ENCODE data around the gene ITM2B. TPM values are rescaled to one million over a fixed set of nuclear protein-coding genes. Genes with fewer than 3 reads are reported as not detected.
A peak's percentile ranks its signal among the peaks of the same experiment; 100 is the strongest.

ITM2B gene
- total and polyA plus RNA-seq, 8 donors, result 114 to 361 (median 186) TPM

- no peak for FAIRE-seq
- 61 to 71% methylated on average over 1 of the region's 1 CpG for WGBS, 2 donors
- intact Hi-C loops (cut with DNase I), result no loop called here
- H3K4me3 ChIP-seq, result no peak overlapping the region
- no peak for ATAC-seq
- no peaks in the 10 kb centered on the region for H3K4me1 ChIP-seq
- H3K27me3 ChIP-seq, result no peaks in the 10 kb centered on the region
- no peaks in the 10 kb centered on the region for H3K36me3 ChIP-seq
- no peak for TF ChIP-seq CTCF (IDR thresholded peaks at IDR 0.05)
- no peak for DNase-seq
- no peak overlapping the region for H3K27ac ChIP-seq
- no peaks in the 10 kb centered on the region for H3K9me3 ChIP-seq
Observed at GRCh38 chr13:48281556-48281955, 48.5 kb downstream of the ITM2B start.

GRCh38 chr13:48291730-48292129, 58.7 kb downstream of the ITM2B start:
- FAIRE-seq (no peak), ATAC-seq (peak in 3 of 4 donors; percentile 65 to 90 (median 72)), DNase-seq (no peak)
- no peaks in the 10 kb centered on the region for H3K9me3 ChIP-seq
- peaks cover 0 to 5% (median 0%) of the 10 kb centered on the region in 3 donors for H3K4me1 ChIP-seq
- no peak overlapping the region for H3K4me3 ChIP-seq
- intact Hi-C loops (cut with DNase I), result loop anchor here in 1 of 3 donors (10.0 kb wide), 1 partner anchor 47 kb away; no protein-coding TSS in a partner anchor
- H3K27ac ChIP-seq, result no peak overlapping the region
- WGBS, 2 donors, result 23 to 24% methylated on average over 2 of the region's 2 CpGs
- H3K27me3 ChIP-seq, result no peaks in the 10 kb centered on the region
- H3K36me3 ChIP-seq, result no peaks in the 10 kb centered on the region
- TF ChIP-seq CTCF (IDR thresholded peaks at IDR 0.05), result no peak

- intact Hi-C loops (cut with DNase I), result loop anchor here in 1 of 3 donors (10.0 kb wide), 1 partner anchor 48 kb away; no protein-coding TSS in a partner anchor
- Histone ChIP-seq H3K9me3 (no peaks in the 10 kb centered on the region), H3K27ac (no peak overlapping the region), H3K27me3 (no peaks in the 10 kb centered on the region), H3K4me3 (no peak overlapping the region), H3K36me3 (no peaks in the 10 kb centered on the region), H3K4me1 (peaks cover 0 to 5% (median 0%) of the 10 kb centered on the region in 3 donors)
- FAIRE-seq (no peak), ATAC-seq (peak in 3 of 4 donors; percentile 12 to 68 (median 39)), DNase-seq (no peak)
- TF ChIP-seq CTCF (IDR thresholded peaks at IDR 0.05), result no peak
- WGBS, 2 donors, result 45 to 46% methylated on average over 4 of the region's 4 CpGs
Observed at GRCh38 chr13:48292650-48293049, 59.6 kb downstream of the ITM2B start.

GRCh38 chr13:48294653-48295052, 61.6 kb downstream of the ITM2B start:
- H3K36me3 ChIP-seq, result no peaks in the 10 kb centered on the region
- 93 to 97% methylated on average over 2 of the region's 2 CpGs for WGBS, 2 donors
- FAIRE-seq (no peak), DNase-seq (no peak), ATAC-seq (no peak)
- H3K4me3 ChIP-seq, result no peak overlapping the region
- intact Hi-C loops (cut with DNase I), result loop anchor here in 1 of 3 donors (10.0 kb wide), 1 partner anchor 50 kb away; no protein-coding TSS in a partner anchor
- peaks cover 0 to 5% (median 0%) of the 10 kb centered on the region in 3 donors for H3K4me1 ChIP-seq
- no peaks in the 10 kb centered on the region for H3K9me3 ChIP-seq
- no peak overlapping the region for H3K27ac ChIP-seq
- no peaks in the 10 kb centered on the region for H3K27me3 ChIP-seq
- no peak for TF ChIP-seq CTCF (IDR thresholded peaks at IDR 0.05)

- no peaks in the 10 kb centered on the region for H3K36me3 ChIP-seq
- no peak for ATAC-seq
- no peak for DNase-seq
- H3K4me3 ChIP-seq, result no peak overlapping the region
- WGBS, 2 donors, result 95 to 100% methylated on average over 1 of the region's 1 CpG
- H3K4me1 ChIP-seq, result peaks cover 0 to 5% (median 0%) of the 10 kb centered on the region in 3 donors
- intact Hi-C loops (cut with DNase I), result loop anchor here in 1 of 3 donors (10.0 kb wide), 1 partner anchor 50 kb away; no protein-coding TSS in a partner anchor
- TF ChIP-seq CTCF (IDR thresholded peaks at IDR 0.05), result no peak
- no peak overlapping the region for H3K27ac ChIP-seq
- H3K9me3 ChIP-seq, result no peaks in the 10 kb centered on the region
- H3K27me3 ChIP-seq, result no peaks in the 10 kb centered on the region
- no peak for FAIRE-seq
Observed at GRCh38 chr13:48295271-48295670, 62.3 kb downstream of the ITM2B start.
